Ovary (tissue), 3 donors: ENCODE results near the gene CADPS2.

ENCODE experiments used
- CTCF ChIP-seq, 3 donors: fragments of 450-650 bp in 2 of 3; fragments of 200-600 bp in 1 of 3; IDR thresholded peaks; one replicate each; pipeline versions ENCODE4 v1.5.1 to v1.8.0; 2016 to 2022; ENCODE audit warnings: antibody characterized with exemption in 3 of 3, mild to moderate bottlenecking in 1 of 3
- EP300 ChIP-seq: sonication (generic); formaldehyde crosslinking; IDR thresholded peaks from one replicate; pipeline ENCODE4 v1.6.1; 2017; ENCODE audit warnings: antibody characterized with exemption
- POLR2A ChIP-seq: fragments of 450-650 bp; IDR thresholded peaks from one replicate; pipeline ENCODE4 v1.6.1; 2017; ENCODE audit warnings: antibody characterized with exemption, mild to moderate bottlenecking, moderate library complexity
- donor health status: DM: no; HTN: no; CAD: no.

GRCh38 chr7:122692769-122693309, 193.4 kb downstream of the CADPS2 start:
- TF ChIP-seq POLR2A (no peak), CTCF (IDR thresholded peaks at IDR 0.05) (no peak), EP300 (no peak)
